HL-60 (cell line): Measurements from ENCODE around the gene RERE.

Experiments
- CTCF ChIP-seq: IDR thresholded peaks from one replicate; pipeline ENCODE4 v1.5.1; 2011; ENCODE audit warnings: low read length, control low read depth, inconsistent platforms; ENCODE audit not compliant: insufficient read depth
- GABPA ChIP-seq: IDR thresholded peaks from 2 replicates; pipeline ENCODE4 v1.6.1; 2012; ENCODE audit warnings: low read depth
- POLR2AphosphoS5 ChIP-seq: IDR thresholded peaks from 2 replicates; pipeline ENCODE4 v1.6.1; 2012; ENCODE audit warnings: low read depth
- REST ChIP-seq: IDR thresholded peaks from 2 replicates; pipeline ENCODE4 v1.6.1; 2012; ENCODE audit warnings: low read depth; ENCODE audit not compliant: insufficient replicate concordance

GRCh38 chr1:8348777-8349472 is 468.5 kb downstream of the RERE start:
- peak; percentile 37 for TF ChIP-seq CTCF
- TF ChIP-seq POLR2AphosphoS5: no peak
- TF ChIP-seq GABPA: no peak
- no peak for TF ChIP-seq REST
